Chondrocyte (in vitro differentiated cells): ENCODE results near the gene CELSR3. TPM values are rescaled to one million over a fixed set of nuclear protein-coding genes. Genes with fewer than 3 reads are reported as not detected.

Experiments used
- DNase-seq: peaks from one replicate; pipeline ENCODE4 v3.0.0; 2021; ENCODE audit warnings: mixed read lengths, low spot score
- H3K27ac Mint-ChIP-seq: one replicate; pipeline ENCODE4 v1.8.0; 2021; ENCODE audit warnings: mild to moderate bottlenecking, moderate library complexity, mixed read lengths; ENCODE audit not compliant: unreplicated experiment
- H3K27me3 Mint-ChIP-seq: 2 replicates; pipeline ENCODE4 v1.8.0; 2021; ENCODE audit warnings: low read depth, mixed read lengths
- H3K36me3 Mint-ChIP-seq: 2 replicates; pipeline ENCODE4 v1.8.0; 2021; ENCODE audit warnings: low read depth, mixed read lengths
- H3K4me1 Mint-ChIP-seq: 2 replicates; pipeline ENCODE4 v1.8.0; 2021; ENCODE audit warnings: low read depth, mild to moderate bottlenecking, mixed read lengths
- H3K4me3 Mint-ChIP-seq: one replicate; pipeline ENCODE4 v1.8.0; 2021; ENCODE audit warnings: mild to moderate bottlenecking, moderate library complexity, mixed read lengths; ENCODE audit not compliant: unreplicated experiment
- H3K9me3 Mint-ChIP-seq: 2 replicates; pipeline ENCODE4 v1.8.0; 2021; ENCODE audit warnings: low read depth, mixed read lengths
- total RNA-seq: library from RNA; stranded (reverse); gene quantifications from 3 replicates; pipeline ENCODE4 v1.2.1, GENCODE V29; 2021
- TF ChIP-seq, protein P1 (sequence below): fragments of 200-600 bp; sonication (generic); IDR thresholded peaks from 2 replicates; pipeline ENCODE4 v1.5.0; 2021; ENCODE audit warnings: antibody characterized with exemption, mild to moderate bottlenecking, moderate library complexity

CELSR3 gene
- total RNA-seq, 1 donor from 2014 or later = 11.4 TPM

DNA sequence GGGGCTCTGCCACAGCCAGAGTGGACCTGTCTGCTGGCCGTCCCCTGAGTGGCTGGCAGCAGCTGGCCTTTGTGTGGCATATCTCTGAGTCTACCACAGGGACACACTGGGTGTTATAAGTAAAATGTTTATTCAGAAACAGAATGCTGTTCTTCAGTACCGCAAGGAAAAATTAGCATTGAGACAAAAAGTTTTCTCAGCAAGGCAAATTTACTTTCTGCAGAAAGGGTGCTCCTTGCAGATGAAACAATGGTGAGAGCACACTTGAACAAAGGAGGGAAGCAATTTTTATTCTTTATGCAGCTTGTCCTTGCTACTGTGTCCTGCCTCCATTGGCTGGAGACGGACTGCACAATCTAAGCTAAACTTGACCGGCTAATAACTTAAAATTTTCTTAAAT is 45.1 kb downstream of the CELSR3 start:
- Mint-ChIP-seq H3K4me1 (peaks cover 51% of the 10 kb centered on the region), H3K4me3 (no peak overlapping the region), H3K27me3 (no peaks in the 10 kb centered on the region), H3K27ac (peak overlapping the region; percentile 92), H3K36me3 (peaks cover 7% of the 10 kb centered on the region), H3K9me3 (peaks cover 9% of the 10 kb centered on the region)
- DNase-seq = no peak
- TF ChIP-seq, protein P1, sequence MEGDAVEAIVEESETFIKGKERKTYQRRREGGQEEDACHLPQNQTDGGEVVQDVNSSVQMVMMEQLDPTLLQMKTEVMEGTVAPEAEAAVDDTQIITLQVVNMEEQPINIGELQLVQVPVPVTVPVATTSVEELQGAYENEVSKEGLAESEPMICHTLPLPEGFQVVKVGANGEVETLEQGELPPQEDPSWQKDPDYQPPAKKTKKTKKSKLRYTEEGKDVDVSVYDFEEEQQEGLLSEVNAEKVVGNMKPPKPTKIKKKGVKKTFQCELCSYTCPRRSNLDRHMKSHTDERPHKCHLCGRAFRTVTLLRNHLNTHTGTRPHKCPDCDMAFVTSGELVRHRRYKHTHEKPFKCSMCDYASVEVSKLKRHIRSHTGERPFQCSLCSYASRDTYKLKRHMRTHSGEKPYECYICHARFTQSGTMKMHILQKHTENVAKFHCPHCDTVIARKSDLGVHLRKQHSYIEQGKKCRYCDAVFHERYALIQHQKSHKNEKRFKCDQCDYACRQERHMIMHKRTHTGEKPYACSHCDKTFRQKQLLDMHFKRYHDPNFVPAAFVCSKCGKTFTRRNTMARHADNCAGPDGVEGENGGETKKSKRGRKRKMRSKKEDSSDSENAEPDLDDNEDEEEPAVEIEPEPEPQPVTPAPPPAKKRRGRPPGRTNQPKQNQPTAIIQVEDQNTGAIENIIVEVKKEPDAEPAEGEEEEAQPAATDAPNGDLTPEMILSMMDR = no peak

DNA sequence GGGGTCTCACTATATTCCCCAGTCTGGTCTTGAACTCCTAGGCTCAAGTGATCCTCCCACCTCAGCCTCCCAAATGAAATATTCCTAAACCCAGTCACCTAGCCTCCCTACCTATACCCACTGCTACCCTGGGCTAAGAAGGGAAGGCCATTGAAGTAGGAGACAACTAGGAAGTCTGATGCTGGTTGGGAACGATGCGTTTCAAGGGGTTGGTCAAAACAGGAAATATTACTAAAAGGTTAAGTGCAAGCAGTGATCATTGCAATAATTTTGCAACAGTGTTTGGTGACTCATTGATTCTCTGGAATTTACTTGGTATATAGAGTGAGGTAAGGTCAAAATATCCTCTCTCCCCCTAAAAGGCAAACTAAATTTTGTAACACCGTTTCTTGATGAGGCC is 48.6 kb downstream of the CELSR3 start:
- TF ChIP-seq, protein P1 = no peak
- H3K4me1 Mint-ChIP-seq = peaks cover 36% of the 10 kb centered on the region
- peaks cover 9% of the 10 kb centered on the region for H3K9me3 Mint-ChIP-seq
- no peak overlapping the region for H3K4me3 Mint-ChIP-seq
- H3K36me3 Mint-ChIP-seq = peaks cover 7% of the 10 kb centered on the region
- peak overlapping the region; percentile 25 for H3K27ac Mint-ChIP-seq
- no peak for DNase-seq
- H3K27me3 Mint-ChIP-seq = no peaks in the 10 kb centered on the region

DNA sequence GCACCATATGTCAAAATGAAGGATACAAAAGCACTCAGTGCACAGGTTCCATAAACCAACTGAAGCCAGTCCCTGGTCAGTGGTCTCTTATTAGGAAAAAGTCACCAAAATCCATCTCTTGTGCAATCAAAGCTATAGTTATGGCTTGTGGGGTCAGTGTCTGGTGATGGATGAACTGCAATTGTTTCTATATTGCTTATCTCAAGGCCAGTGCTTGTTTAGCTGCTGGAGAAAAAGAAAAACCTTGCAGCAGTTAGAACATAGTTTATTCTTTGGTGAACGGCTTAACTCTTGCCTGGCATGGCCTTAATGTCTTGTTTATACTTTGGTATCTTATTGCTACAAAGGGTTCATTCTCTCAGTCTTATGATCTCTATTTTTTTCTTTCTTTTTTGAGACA is 50.4 kb downstream of the CELSR3 start:
- no peak for DNase-seq
- TF ChIP-seq, protein P1 = no peak
- Mint-ChIP-seq H3K27me3 (no peaks in the 10 kb centered on the region), H3K4me3 (no peak overlapping the region), H3K36me3 (peaks cover 10% of the 10 kb centered on the region), H3K4me1 (peaks cover 30% of the 10 kb centered on the region), H3K9me3 (peaks cover 4% of the 10 kb centered on the region), H3K27ac (no peak overlapping the region)

DNA sequence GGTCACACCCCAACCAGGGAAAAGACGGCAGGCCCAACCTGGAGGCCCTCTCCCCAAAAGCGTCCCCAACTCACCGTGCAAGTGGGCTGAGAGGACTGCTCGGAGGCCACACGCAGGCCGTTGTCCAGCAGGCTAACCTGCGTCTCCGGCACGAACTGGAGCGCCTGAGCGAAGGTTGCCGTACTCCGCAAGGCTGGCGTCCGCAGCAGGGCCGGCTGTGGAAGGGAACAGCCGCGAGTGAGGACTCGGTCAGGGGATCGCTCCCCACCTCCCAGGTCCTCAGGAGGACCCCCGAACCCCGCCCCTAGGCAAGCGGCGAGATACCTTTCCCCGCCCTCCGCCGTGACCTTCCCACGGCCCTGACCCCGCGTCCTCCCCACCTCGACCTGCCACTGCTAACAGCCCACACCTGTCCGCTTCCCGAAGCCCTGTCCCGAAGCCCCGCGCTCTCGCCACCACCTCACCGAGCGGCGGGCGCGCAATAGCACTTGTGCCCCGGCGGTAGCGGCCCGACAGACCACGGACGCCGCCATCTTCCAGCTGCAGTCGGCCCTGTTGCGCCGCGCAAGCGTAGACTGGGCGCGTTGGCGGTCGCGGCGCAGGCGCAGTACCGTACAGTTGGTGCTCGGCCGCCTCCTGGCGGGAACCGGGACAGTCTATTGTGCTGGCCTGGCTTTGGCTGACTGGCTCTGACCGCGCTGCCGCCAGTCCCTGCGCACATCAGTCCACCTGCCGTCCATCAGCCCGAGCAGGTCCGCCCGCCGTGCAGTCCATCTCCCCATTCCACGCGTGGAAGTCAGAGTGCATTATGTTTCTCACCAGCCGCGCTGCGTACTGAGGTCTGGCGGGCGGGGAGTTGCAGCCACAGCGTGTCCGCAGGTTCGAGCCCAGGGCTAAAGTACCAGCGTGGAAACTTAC is 53.3 kb downstream of the CELSR3 start, which contains the start of gene UQCRC1:
Gene UQCRC1, minus strand, starts transcription at position 559 of the 918 bp plus-strand sequence. Its CDS starts 26 bp downstream, at position 533.
- no peaks in the 10 kb centered on the region for H3K27me3 Mint-ChIP-seq
- H3K4me3 Mint-ChIP-seq = peak within 1 kb of the TSS; percentile 94
- no peaks in the 10 kb centered on the region for H3K9me3 Mint-ChIP-seq
- peak within 1 kb of the TSS; percentile 91 for H3K27ac Mint-ChIP-seq
- H3K4me1 Mint-ChIP-seq = peaks cover 24% of the 10 kb centered on the region
- TF ChIP-seq, protein P1 = peak; percentile 82
- peak; percentile 97 for DNase-seq
- H3K36me3 Mint-ChIP-seq = peaks cover 15% of the 10 kb centered on the region

DNA sequence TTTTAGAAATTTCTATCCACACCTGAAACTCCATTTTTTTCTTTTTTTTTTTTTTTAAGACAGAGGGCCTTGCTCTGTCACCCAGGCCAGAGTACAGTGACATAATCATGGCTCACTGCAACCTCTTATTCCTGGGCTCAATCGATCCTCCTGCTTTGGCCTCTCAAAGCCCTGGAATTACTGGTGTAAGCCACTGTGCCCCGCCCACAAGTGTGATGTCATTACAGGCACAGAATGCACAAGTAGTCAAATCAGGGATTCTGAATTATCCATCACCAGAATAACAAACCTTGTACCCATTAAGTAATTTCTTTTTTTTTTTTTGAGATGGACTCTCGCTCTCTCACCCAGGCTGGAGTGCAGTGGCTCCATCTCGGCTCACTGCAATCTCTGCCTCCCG is 55.2 kb downstream of the CELSR3 start:
- Mint-ChIP-seq H3K9me3 (no peaks in the 10 kb centered on the region), H3K27me3 (no peaks in the 10 kb centered on the region), H3K27ac (peak overlapping the region; percentile 8), H3K4me3 (peak overlapping the region; percentile 94), H3K36me3 (peaks cover 26% of the 10 kb centered on the region), H3K4me1 (peaks cover 17% of the 10 kb centered on the region)
- no peak for DNase-seq
- TF ChIP-seq, protein P1 = no peak
